ENCODE measurements around the gene EMX1.

The EMX1 gene

GRCh38 chr2:72980535-72981217, 63.4 kb downstream of the EMX1 start:
- no peak for DNase-seq (ENCODE audit: low spot score)

- DNase-seq (ENCODE audit: low spot score): no peak
Observed at GRCh38 chr2:72981536-72981935, 64.2 kb downstream of the EMX1 start.

- DNase-seq (ENCODE audit: low spot score): no peak
Observed at GRCh38 chr2:72982219-72982618, 64.9 kb downstream of the EMX1 start.

- DNase-seq (ENCODE audit: low spot score): no peak
Observed at GRCh38 chr2:72982781-72983499, 65.6 kb downstream of the EMX1 start.

- no peak for DNase-seq (ENCODE audit: low spot score)
Observed at GRCh38 chr2:72983500-72984161, 66.3 kb downstream of the EMX1 start.

- no peak for DNase-seq (ENCODE audit: low spot score)
Observed at GRCh38 chr2:72984172-72984671, 66.9 kb downstream of the EMX1 start.
